Activated CD8-positive, alpha-beta memory T cell treated with anti-CD3 and anti-CD28 coated beads, Interleukin-2, amount 50 U/mL, for 24 hours (primary cell): Measurements from ENCODE around the gene ZNF260.

Experiments used
- DNase-seq: peaks from one replicate; pipeline ENCODE4 v3.0.0-alpha.2; 2020; ENCODE audit errors: extremely low read depth

The ZNF260 gene

DNA sequence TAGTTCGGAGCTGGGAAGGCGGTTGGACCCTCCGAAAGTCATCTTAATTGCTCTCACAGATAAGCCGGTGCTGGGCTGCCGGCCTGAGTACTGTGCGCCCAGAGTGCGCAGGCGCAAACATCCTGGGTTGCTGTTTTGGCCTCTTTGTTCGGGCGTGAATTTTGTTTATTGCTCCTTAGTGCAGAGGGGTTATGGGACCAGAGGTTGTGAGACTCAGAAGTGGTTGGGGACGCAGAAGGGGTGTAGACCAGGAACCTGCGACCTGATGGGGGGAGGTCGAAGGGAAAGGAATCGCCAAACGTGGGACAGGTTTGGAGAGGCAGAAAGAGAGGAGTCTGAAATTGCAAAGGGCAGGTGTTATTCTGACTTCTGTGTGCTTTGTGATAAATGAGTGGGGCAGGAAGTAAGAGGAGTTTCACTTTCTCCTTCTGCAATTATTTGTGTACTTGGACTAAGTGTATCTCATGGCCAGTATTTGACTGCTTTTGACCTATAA, 38.1 kb downstream of the ZNF260 start:
- DNase-seq: peak; percentile 39

DNA sequence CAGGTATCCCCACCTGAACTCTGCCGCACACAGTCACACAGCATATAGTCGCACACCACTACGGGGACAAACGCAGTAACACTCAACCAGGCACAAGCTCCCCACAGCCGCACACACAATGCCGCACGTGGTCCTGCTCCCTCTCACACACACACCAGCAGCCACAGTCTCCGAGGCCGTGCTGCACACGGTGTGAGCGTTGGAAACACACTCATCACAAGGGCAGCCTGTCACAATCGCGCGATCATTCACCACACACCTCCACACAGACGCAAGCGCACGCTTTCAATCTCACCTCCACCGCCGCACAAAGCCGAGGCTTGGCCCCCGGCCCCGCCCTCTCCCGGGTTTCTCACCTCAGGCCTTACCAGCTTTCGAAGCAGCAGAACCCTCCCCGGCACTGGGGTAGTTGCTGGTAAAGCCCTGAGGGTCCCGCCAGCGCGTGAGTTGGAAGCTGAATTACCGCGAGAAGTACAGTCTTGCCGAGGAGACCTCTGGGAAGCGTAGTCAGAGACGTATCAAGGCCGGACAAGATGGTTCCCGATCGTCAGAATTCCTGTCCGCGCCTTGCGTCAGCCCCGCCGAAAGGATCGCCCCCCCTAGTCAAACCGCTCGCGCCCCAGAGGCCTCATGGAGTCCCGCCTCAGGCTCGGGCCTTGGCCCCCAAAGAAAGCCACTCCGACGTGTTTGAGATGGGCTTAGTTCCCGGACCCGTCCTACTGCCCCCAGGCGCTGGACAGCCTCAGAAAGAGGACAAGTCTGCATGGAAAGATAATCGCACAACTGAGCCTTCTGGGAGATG, 38.8 kb downstream of the ZNF260 start, which contains the start of gene ZNF566:
Gene ZNF566, minus strand, starts transcription at position 444 of the 802 bp plus-strand sequence. CDS start 13,004 bp downstream, outside the sequence.
- DNase-seq: peak; percentile 90

- DNase-seq: peak; percentile 4
Observed at GRCh38 chr19:36488846-36489117, 39.3 kb downstream of the ZNF260 start.

DNA sequence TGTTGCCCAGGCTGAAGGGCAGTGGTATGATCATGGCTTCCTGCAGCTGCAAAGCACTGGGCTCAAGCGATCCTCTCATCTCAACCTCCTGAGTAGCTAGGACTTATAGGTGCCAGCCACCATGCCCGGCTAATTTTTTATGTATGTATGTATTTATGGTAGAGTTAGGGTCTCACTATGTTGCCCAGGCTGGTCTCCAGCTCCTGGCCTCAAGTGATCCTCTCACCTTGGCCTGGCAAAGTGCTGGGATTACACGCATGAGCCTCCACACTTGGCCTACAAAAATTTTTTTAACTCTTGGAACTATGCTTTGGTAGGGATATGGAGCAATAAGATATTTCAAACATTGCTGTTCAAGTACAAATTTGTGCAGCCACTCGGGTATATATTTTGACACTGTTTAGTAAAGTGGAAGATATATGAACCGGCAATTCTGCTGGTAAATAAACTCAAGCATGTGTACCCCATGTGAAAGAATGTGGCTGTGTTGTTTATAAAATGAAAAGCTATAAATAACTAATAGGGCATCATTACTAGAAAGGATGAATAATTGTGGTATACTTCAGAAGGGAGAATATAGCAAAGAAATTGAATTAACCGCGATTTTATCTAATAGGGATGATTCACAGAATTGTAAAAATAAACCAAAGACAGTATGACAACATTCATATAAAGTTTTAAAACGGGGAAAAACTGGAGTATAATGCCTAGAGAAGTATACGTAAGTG, 39.8 kb downstream of the ZNF260 start:
- no peak for DNase-seq

DNA sequence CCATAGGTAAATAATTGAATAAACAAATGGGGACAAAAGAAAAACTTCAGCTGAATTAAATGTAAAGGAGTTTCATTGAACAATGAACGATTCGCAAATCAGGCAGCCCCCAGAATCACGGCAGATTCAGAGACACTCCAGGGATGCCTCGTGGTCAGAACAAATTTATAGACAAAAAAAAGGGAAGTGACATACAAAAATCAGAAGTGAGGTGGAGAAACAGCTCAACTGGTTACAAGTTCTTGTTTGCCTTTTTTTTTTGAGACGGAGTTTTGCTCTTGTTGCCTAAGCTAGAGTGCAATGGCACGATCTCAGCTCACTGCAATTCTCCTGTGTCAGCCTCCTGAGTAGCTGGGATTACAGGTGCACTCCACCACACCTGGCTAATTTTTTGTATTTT, 44.4 kb downstream of the ZNF260 start:
- DNase-seq: no peak

DNA sequence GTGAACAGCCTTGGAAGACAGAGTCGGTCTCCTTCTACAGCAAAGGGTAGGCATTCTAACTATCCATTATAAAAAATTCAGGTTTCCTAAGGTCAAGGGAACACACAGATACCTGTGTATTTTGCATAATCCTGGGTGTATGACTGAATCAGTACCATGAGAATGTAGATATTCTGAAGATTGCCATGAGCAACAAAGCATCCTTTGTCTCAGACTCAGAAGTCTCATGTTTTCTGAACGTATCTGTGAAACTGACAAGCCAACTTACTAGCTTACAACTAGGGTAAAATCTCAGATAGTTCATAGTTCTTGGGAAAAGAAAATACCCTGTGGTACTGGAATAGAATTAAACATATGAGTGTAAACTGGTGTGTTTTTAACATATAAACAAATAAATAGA, 45.2 kb downstream of the ZNF260 start:
- no peak for DNase-seq
